ENCODE measurements around the gene CLSTN2.

CLSTN2 gene

DNA sequence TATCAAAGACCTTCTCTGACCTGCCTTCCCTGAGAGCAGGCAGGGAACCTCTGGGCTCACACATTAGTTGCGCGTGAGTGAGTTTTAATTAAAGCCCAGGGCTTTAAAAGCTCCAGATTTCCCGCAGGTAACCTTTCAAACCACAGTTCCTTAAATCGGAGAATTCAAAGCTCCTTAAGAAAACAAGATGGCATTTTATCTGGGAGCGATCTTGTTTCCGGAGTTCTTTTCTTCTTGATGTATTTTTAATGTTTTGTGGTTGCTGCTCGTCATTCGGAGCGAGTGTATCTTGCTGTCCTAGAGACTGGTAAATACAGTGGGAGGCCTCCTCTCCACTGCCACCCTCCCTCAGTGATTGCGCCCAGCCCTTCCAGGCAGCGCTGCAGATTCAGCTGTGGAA is 284.3 kb downstream of the CLSTN2 start:
- CTCF ChIA-PET, result no interaction called here
- TF ChIP-seq, protein P1, sequence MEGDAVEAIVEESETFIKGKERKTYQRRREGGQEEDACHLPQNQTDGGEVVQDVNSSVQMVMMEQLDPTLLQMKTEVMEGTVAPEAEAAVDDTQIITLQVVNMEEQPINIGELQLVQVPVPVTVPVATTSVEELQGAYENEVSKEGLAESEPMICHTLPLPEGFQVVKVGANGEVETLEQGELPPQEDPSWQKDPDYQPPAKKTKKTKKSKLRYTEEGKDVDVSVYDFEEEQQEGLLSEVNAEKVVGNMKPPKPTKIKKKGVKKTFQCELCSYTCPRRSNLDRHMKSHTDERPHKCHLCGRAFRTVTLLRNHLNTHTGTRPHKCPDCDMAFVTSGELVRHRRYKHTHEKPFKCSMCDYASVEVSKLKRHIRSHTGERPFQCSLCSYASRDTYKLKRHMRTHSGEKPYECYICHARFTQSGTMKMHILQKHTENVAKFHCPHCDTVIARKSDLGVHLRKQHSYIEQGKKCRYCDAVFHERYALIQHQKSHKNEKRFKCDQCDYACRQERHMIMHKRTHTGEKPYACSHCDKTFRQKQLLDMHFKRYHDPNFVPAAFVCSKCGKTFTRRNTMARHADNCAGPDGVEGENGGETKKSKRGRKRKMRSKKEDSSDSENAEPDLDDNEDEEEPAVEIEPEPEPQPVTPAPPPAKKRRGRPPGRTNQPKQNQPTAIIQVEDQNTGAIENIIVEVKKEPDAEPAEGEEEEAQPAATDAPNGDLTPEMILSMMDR (IDR thresholded peaks at IDR 0.05; ENCODE audit: control extremely low read depth, extremely low read depth, low read depth, missing control alignments), result no peak
- POLR2A ChIA-PET, result no interaction called here
- DNase-seq (ENCODE audit: extremely low spot score), result no peak

DNA sequence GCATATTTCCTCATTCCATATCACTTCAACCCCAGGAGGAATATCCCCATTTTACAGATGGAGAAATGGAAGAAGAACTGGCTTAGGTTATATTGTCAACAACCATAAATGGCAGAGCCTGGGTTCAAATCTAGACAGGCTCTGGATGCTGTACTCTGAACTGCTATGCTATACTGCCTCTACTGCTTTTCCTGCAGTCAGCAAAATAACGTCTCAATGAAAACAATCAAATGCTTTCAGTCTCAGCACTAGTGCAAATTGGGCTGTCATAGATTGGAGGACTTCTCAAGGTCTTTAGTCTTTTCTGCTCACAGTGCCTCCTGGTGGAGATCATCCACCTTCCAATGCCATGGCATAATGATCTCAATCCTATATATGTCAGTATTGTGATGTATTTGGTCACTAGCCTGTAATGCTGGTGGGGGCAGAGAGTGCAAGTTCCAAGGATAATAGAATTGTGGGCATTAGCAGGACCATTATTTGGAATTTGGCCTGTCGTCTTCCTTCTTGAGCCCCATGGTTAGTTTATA is 285.0 kb downstream of the CLSTN2 start:
- ChIA-PET POLR2A (no interaction called here), CTCF (no interaction called here)
- TF ChIP-seq, protein P1 (IDR thresholded peaks at IDR 0.05; ENCODE audit: control extremely low read depth, extremely low read depth, low read depth, missing control alignments), result no peak
- no peak for DNase-seq (ENCODE audit: extremely low spot score)

DNA sequence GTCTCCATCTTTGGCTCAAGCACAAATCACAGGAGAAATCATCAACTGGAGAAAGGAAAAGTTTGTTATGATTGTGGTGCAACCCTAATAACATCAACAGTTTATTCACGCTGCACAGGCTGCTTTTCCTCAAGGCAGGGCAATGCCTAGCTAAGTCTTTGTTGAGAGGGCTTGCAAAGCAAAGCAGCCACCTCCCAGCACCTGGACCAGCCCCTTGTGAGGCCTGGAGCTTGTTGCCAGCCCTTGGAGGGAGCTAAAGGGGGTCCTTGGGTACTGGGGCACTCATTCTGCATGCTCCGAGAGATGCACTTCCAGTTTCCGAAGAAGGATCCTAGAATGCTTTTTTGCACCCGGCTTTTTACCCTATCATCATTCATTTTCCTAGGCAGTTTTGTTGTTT is 288.2 kb downstream of the CLSTN2 start:
- POLR2A ChIA-PET, result no interaction called here
- TF ChIP-seq, protein P1 (IDR thresholded peaks at IDR 0.05; ENCODE audit: control extremely low read depth, extremely low read depth, low read depth, missing control alignments), result no peak
- CTCF ChIA-PET, result no interaction called here
- no peak for DNase-seq (ENCODE audit: extremely low spot score)

DNA sequence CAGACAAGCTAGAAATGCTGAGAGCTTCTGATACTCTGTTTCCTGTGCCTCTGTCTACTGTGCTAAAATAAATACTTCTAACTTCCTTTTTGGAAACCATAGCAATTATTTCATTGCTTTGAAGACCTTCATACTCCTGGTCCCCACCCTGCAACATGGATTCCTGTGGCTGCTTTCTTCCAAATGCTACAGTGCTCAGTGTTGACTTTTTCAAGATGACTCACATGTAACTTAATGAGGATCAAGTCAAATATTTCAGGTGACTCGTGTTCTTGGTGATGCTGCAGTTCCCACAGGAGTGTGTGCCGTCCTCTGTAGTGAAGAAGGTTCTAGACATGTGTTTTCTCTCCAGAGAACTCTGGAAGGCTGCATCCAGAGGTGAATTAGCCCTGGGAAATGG is 288.6 kb downstream of the CLSTN2 start:
- no peak for DNase-seq (ENCODE audit: extremely low spot score)
- TF ChIP-seq, protein P1 (IDR thresholded peaks at IDR 0.05; ENCODE audit: control extremely low read depth, extremely low read depth, low read depth, missing control alignments), result no peak
- ChIA-PET POLR2A (no interaction called here), CTCF (no interaction called here)

DNA sequence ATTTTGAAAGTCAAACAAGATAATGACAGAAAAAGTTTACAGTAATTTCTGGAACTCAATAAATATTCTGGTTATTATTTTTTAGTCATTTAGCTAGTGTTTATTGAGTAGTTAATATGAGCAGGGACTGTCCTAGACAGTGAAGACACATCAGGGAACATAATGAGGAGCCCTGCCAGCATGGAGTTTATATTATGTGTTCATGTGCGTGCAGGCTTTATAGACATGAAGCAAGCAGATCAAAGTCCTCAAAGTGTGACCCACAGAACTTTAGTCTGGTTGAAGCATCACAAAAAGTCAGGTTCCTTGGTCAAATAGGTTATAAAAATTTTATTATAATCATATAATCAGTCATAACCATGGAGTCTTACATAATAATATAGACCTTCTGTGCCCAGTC is 289.3 kb downstream of the CLSTN2 start:
- ChIA-PET POLR2A (no interaction called here), CTCF (interaction anchor here (1.0 kb wide), 1 partner anchor 9 kb away, joined by 4 read pairs; no protein-coding TSS in a partner anchor)
- TF ChIP-seq, protein P1 (IDR thresholded peaks at IDR 0.05; ENCODE audit: control extremely low read depth, extremely low read depth, low read depth, missing control alignments), result no peak
- no peak for DNase-seq (ENCODE audit: extremely low spot score)

DNA sequence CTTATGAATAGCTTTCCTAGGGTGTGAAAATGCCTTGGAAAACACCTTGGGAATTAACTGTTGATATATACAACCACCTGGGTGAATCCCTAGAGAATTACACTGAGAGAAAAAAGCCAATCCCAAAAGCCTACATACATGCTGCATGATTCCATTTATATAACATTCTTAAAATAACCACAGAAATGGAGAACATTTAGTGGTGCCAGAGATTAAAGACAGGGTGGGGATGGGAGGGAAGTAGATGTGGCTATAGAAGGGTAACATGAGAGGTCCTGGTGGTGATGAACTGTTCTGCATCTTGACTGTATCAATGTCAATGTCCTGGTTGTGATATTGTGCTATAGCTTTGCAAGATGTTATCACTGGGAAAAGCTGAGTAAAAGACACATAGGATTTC is 291.0 kb downstream of the CLSTN2 start:
- DNase-seq (ENCODE audit: extremely low spot score), result no peak
- TF ChIP-seq, protein P1 (IDR thresholded peaks at IDR 0.05; ENCODE audit: control extremely low read depth, extremely low read depth, low read depth, missing control alignments), result no peak
- ChIA-PET POLR2A (no interaction called here), CTCF (interaction anchor here (0.8 kb wide), 1 partner anchor 15 kb away, joined by 3 read pairs; no protein-coding TSS in a partner anchor)

DNA sequence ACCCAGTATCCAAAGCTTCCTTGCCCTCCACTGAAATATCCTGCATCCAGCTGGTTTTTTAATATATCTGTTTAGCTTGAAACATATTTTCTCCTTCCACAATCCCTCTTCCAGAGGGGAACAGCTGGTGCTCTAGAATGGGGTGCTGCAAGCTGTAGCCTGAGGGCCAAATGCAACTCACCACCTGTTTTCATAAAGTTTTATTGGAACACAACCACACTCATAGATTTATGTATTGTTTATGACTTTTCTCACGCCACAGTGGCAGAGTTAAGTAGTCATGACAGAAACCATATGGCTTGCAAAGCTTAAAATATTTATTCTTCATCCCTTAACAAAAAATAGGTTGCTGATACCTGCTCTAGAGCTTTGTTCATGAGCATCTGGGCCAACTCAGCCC is 298.7 kb downstream of the CLSTN2 start:
- TF ChIP-seq, protein P1 (IDR thresholded peaks at IDR 0.05; ENCODE audit: control extremely low read depth, extremely low read depth, low read depth, missing control alignments), result no peak
- POLR2A ChIA-PET, result no interaction called here
- CTCF ChIA-PET, result interaction anchor here (0.7 to 3.2 kb wide), 6 partner anchors 9 to 16 kb away, joined by 3 to 7 read pairs (median 4); no protein-coding TSS in a partner anchor
- no peak for DNase-seq (ENCODE audit: extremely low spot score)
